GDM1 (cell line): ENCODE measurements around the gene CCNYL1.
A peak's percentile ranks its signal among the peaks of the same experiment; 100 is the strongest.
"Not testable (repeated sequence)": the region's sequence is repeated elsewhere in the genome, so short reads cannot be mapped to it uniquely, and the experiment has no call there.

Experiments used
- DNase-seq: peaks from one replicate; lab custom pipeline; 2025; lab: John Stamatoyannopoulos, UW

Gene CCNYL1

DNA sequence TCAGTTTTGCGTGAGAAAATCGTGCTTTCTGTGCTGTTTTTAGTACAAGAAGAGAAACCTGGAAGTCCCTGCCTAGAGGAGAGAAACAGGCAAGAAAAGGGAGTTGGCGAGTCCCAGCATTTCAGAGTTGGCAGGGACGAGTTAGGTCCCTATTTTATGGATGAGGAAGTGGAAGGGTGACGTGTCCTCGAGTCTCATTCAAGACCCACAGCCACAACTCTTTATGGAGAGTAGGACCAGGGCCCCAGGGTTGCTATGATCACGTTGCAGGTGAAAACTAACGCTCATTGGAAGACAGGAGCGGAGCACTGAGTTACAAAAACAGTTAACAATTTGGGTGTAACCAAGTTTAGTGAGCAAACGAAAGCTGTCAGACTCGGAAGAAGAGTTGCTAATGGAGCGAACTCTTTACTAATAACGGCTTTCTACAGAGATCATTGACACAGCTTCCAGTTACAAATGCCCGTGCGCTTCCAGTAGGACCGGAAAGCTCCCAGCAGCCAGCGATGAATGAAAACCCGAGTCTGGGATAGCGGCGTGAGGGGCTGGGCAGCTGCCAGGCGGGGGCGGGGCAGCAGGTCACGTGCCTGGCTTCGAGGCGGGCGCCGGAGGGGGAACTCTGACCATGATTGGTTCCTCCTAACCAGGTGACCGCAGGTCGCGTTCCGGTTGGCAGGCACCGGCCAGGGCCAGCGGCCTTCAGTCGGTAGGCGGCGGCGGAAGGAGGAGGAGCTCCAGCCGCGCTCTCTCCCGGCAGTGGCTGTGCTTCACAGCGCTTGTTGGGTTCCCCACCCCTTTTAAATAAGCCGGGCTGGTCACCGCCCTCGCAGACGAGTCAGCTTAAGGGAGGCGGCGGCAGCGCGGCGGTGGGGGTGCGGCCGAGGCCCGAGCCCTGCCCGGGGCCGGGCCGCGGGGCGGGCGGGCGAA lies at the start of gene CCNYL1:
CCNYL1 (plus strand) TSS at position 827 of the 927 bp plus-strand sequence. CDS start 257 bp downstream, outside the sequence.
- peak; percentile 99 for DNase-seq

DNA sequence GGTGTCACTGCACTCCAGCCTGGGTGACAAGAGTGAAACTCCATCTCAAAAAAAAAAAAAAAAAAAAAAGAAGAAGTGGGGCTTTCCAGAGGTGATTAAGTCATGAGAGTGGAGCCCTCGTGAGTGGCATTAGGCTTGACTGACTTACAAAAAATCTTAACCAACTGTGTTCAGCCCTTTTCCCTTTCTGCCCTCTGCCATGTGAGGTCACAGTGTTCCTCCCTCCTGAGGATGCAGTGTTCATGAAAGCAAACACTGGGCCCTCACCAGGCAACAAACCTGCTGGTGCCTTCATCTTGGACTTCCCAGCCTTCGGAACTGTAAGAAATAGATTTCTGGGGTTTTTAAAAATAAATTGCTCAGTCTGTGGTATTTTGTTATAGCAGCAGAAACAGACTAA lies 49.2 kb upstream of the CCNYL1 start:
- DNase-seq = peak; percentile 16

DNA sequence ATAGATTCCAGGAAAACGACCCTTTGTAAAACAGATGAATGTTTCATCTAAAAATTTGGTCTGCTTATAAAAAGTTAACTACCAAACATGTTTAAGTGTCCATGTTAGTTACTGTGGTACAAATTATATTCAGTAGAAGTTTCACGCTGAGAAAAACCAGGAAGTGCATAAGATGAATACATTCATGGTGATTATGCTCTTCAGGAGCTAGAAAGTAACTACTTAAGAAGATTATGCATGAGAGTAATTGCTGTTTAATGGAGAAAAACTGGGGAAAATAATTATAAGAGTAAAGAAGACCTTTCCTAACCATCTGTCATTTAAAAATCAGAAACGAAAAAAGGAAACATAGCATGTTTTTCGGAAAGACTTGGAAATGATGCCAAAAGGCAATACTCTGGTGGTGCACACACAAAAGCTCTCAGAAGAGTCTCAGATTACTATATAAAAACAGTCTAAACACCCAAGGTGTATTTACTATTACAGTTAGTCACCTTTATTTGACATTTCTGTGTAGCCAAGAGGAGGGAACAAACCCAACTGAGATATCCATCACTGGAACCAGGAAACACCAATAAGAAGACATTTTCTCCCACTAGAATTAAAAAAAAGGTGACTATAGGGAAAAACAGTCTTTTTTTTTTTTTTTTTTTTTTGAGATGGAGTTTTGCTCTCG lies 47.4 kb upstream of the CCNYL1 start:
- DNase-seq = no peak

DNA sequence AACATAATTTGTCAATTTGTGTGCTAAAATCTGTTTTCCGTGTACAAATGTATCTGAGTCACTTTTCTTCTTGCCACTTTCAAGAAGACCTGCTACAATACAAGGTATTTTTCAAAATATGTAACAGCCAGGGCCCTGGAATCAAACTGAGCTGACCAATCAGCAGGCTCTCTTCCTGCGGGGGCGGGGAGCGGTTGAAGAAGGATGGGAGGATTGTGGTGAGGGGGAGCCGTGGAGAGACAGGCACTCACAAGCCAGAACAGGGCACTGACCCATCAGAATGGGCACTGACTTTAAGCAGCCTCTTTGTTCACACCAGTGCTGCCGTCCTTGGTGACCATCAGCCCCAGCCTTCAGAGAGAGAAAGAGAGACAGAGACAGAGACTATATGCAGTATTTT lies 40.6 kb upstream of the CCNYL1 start:
- no peak for DNase-seq

DNA sequence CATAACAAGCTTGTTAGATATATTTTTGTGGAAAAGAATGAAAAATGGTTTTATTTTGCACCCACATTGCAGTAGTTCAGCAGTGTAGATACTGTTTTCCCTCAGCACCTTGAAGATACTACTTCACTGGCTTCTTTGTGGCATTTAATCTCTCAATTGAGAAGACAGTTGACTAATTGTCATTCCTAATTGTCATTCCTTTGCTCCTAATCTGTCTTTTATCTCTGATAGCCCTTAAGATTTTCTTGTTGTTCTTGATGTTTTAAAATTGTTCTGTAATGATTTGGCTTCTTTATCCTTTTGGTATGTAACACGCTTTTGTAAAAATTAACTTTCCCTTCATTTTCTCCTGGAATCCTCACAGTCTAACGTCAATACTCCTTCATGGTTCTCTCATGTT lies 38.0 kb upstream of the CCNYL1 start:
- DNase-seq = no peak

DNA sequence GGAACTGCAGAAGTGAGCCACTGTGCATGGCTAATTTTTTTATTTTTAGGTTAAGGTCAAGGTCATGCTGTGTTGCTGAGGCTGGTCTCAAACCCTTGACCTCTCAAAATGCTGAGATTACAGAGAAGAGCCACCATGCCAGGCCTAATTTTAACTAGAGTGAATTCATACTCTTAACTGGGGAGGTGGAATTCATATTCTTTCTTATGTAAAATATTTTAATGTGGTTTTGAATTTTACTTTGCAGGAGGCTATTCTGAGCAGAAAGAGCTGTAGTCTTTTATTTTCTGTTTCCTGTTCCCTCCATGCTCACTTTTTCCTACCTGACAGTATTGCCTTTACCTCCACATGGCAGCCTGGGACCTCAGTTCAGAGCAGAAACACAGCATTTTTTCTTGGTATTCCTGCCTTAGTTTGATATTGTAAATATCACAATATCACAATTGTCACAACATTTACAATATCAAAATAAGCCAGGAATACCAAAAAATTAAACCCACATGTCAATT lies 37.1 kb upstream of the CCNYL1 start:
- no peak for DNase-seq

DNA sequence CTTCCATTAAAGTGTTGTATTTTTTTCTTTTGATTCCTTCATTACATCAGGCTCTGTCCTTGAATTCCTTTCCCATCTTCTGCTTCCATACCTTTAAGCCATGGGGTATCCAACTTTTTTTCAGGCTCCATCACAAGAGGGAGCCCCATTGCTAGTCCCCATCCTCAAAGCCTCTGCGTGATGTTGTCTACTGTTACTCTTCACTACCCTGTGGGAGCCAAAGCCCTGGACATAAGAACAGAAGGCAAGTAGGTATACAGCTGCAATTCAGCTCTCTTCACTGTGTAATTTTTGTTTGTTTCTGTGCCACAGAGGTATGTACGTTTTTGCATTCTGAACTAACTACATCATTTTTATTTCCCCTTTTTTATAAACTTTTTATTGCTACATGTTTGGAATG lies 36.6 kb upstream of the CCNYL1 start:
- no peak for DNase-seq

DNA sequence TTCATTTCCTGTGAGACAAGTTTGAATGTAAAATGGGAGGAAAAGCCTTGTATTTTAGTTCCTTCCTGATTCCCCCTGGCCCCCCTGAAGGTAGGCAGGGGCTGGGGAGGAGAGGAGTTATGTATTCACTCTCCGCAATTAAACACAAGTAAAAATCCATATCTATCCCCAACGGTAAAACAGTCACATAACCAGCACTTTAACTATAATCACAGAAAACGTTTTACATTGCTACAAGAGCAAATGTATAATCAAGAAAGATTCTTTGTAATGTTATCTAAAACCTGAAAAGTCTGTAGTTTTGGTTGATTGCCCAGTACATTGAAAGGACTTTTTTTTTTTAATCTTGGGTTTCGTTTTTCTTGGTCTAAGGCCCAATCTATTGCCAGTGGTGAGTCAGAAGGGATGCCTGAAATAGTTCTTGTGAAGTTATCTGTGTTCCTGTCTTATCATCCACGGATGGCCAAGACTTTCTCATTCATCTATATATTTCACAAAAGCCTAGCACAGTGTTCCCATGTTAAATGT lies 34.5 kb upstream of the CCNYL1 start:
- DNase-seq = peak; percentile 34

DNA sequence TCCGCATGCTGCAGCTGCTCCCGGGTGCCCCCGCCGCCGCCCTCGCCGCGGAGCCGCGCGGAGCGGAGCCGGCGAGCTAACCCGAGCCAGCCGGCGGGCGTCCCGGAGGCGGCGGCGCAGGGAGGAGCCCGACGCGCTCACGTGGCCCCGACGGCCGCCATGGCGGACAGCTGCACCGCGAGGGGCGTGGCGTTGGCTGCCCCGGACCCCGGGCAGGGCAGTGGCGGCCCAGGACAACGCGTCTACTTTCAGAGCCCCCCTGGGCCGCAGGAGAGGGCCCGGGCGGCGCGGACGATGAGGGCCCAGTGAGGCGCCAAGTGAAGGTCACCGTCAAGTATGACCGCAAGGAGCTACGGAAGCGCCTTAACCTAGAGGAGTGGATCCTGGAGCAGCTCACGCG lies 30.0 kb upstream of the CCNYL1 start:
- DNase-seq = no peak

DNA sequence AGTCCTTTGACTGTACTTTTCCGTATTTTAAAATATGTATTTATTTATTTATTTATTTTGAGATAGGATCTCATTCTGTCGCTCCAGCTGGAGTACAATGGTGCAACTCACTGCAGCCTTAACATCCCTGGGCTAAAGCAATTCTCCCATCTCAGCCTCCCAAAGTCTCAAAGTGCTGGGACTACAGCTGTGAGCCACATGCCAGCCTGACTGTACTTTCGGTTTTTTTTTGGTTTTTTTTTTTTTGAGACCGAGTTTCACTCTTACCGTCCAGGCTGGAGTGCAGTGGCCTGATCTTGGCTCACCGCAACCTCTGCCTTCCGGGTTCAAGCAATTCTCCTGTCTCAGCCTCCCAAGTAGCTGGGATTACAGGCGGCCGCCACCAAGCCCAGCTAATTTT lies 28.9 kb upstream of the CCNYL1 start:
- no peak for DNase-seq

DNA sequence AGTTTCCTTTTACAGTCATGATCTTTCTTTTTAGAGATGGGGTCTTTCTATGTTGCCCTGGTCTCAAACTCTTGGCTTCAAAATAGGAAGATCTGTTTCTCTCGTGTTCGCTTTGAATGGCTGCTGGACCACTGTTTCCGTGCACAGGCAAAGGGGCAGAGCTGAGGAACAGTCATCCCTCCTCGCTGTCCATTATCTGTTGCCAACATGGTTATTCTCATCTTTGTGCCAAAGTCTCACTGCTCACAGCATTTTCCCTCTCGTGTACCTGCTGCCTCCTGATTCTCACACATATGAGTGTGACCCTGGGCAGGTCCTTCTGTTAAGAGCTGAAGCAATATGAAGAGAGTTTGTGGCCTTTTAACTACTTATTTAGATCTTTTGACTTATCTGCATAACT lies 28.0 kb upstream of the CCNYL1 start:
- no peak for DNase-seq

DNA sequence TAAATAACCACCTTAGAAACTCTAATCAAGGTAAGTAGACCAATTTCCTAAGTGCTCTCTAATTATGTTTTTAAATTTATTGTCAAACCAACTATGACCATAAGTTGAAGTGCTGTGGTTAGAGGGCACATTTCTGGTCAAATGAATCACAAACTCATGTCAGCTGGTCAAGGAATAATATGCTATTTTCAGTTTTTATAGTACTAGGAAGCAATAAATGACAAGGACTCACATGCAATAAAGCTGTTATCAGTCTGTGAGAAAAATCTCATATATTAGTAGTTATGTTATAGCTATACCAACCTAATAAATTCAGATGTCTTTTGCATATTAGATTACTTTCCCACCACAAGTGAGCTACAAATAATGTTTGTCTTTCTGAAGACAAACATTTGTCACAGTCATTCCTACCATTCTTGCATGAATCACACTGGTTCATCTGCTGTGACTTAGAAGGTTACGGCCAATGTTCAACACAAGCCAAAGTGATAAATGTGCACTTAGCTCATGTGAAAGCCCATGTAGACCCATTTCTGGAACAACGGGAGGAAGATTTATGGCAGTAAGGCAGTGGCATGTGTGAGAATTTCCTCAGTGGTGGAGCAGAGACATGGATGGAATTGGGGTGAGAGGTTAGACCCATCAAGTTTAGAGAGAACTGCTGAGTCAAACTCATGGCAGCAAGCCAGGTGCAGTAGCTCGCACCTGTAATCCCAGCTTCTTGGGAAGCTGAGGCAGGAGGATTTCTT lies 27.4 kb upstream of the CCNYL1 start:
- no peak for DNase-seq

DNA sequence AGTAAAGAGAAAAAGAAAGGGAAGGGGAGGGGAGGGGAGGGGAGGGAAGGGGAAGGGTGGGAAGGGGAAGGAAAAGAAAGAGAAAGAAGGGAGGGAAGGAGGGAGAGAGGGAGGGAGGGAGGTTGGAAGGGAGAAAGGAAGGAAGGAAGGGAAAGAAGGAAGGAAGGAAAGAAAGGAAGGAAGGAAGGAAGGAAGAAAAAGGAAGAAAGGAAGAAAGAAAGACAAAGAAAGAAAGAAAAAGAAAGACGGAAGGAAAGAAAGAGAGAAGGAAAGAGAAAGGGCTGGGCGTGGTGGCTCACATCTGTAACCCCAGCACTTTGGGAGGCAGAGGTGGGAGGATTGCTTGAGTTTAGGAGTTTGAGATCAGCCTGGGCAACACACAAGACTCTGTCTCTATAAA lies 24.6 kb upstream of the CCNYL1 start:
- DNase-seq = no peak

DNA sequence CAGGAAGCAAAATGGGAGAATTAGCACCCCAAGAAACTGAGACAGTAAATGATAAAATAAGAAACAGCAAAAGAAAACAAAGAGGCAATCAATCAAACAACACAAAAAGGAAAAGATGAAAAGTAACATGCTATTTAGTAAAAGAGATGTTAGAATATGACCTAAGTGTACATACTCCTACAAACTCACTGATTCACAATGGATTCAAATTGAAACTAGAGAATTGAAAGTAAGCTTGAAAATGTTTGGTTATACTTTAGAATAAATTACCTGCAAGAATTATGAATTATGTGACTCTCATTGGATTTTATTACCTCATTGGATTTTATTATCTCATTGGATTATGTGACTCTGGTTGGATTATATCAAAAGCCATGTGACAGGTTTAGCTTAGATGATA lies 22.8 kb upstream of the CCNYL1 start:
- DNase-seq = no peak

DNA sequence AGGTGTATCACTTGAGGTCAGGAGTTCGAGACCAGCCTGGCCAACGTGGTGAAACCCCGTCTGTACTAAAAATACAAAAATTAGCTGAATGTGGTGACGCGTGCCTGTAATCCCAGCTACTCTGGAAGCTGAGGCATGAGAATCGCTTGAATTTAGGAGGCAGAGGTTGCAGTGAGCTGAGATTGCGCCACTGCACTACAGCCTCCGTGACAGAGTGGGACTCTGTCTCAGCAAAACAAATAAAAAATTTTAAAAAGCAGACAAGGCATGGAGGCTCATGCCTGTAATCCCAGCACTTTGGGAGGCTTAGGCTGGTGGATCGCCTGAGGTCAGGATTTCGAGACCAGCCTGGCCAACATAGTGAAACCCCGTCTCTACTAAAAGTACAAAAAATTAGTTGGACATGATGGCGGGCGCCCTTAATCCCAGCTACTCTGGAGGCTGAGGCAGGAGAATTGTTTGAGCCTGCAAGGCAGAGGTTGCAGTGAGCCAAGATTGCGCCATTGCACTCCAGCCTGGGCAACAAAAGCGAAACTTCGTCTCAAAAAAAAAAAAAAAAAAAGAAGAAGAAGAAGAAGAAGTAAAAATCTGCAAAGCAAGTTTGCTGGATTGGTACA lies 20.5 kb upstream of the CCNYL1 start:
- not testable (repeated sequence) for DNase-seq

DNA sequence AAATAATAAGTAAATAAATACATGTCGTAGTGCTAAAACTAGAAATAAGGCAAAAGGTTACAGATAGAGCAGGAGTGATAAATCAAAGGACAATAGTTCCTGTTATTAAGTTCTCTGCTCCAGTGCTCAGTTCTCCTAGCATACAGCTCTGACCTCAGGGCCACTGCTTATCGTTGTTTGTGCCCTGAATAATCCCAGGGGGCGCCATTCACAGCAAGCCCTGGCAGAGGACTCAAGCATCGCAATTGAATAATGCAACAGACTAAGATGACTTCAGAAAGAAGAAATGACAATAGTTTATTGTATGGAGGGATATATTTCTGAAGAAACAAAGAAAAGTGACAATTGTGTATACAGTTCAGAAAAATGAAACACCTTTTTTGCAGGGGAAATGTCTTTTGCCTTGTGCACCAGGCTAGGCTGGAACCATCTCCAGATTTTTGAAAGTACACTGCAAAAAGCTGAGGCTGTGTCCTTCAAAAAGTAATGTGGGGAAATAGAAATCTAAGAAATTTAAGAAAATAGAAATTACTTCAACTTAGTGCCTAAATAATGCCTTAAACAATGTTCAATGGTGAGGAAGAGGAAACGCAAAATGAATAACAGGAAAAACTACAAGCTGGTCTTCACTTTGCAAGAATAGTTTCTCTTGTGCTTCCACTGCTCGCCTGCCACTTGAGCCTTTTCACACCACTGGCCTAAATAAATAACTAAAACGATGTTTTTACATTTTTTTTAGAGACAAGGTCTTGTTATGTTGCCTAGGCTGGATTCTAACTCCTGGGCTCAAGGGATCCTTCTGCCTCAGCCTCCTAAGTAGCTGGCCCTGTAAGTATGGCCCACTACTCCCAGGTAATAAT lies 19.0 kb upstream of the CCNYL1 start:
- peak; percentile 26 for DNase-seq

DNA sequence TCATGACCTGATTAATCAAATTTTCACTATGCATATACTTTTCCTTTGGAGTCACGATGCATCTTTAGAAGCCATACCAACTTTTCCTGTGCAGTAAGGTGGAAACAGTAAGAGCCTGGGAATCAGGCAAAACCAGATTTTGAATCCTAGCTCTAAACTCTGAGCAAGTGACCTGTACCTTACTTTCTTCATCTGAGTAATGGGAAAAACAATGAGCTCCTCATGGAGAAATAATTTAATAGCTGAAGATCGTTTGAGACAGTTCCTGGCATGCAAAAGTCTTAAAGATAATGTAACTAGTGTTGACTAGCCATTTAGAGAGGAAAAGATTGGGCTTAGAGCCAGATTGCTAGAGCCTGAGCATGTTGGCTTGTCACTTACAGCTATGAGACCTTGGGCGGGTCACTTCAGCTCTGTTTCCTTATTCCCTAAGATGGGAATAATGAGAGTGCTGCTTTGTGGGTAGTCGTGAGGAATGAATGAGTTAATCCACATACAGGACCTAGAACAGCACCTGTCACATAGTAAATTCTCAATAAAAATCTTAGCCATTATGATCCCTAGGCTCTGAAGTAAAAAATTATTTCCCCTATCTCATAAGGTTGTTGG lies 17.7 kb upstream of the CCNYL1 start:
- no peak for DNase-seq

DNA sequence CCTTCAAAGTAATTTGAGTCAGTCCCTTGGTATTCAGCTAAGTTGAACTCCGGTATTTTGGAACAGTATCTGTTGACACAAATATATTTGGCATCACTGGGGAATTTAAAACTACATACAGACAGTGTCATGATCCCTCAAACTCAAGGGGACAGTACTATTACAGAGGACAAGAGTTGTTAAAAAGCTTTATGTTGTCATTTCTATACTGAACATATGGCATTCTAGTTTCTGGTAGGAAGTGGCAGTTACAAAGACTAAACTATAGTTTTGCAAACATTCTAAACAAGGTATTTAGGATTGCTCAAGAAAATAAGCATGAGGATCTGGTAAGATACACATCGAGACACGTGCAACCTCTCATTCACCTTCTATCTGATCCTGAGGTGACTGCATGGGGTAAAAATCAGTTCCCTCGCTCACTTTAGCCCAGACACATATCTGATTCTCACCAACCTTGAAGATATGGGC lies 16.6 kb upstream of the CCNYL1 start:
- no peak for DNase-seq

DNA sequence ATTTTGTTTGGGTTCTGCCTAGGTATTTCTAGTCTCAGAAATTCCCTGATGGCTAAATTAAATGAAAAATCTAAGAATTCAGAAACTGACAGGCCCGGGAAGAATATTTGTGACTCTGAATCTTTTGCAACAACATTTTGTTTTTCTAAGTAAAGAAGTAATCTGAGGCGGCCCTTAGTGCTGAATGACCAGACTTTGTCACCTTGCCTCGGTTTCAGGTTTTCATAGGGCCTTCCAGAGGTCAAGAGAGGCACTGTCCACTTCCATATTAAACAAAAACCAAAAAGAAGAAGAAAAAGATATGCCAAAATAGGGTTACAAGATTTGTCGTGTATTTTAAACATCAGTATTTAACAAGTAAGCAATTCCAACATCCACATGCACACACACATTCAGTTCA lies 16.1 kb upstream of the CCNYL1 start:
- no peak for DNase-seq

DNA sequence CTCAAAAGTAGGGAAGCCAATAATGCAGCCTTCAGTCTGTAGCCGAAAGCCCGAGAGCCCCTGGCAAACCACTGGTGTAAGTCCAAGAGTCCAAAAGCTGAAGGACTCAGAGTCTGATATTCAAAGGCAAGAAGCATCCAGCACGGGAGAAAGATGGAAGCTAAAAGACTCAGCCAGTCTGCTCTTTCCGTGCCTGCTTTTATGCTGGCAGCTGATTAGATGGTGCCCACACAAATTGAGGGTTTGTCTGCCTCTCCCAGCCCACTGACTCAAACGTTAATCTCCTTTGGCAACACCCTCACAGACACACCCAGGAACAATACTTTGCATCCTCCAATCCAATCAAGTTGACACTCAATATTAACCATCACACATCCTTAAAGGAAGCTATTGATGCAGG lies 14.5 kb upstream of the CCNYL1 start:
- DNase-seq = not testable (repeated sequence)
